ENCODE data around the gene ASRGL1. TPM values are rescaled to one million over a fixed set of nuclear protein-coding genes. Genes with fewer than 3 reads are reported as not detected.

Gene ASRGL1
- total RNA-seq, 6 experiments from 2014 or later: 0.36 to 0.55 (median 0.49) TPM

GRCh38 chr11:62344210-62344609 is 7.0 kb downstream of the ASRGL1 start:
- H3K4me3 Mint-ChIP-seq: no peak overlapping the region
- no peak overlapping the region for H3K27ac Mint-ChIP-seq
- H3K36me3 Mint-ChIP-seq (ENCODE audit: low read depth): no peaks in the 10 kb centered on the region
- peaks cover 21% of the 10 kb centered on the region for H3K27me3 Mint-ChIP-seq (ENCODE audit: insufficient read depth)
- DNase-seq: no peak
- no peak for TF ChIP-seq CTCF (IDR thresholded peaks at IDR 0.05)
- no peaks in the 10 kb centered on the region for H3K4me1 Mint-ChIP-seq (ENCODE audit: low read depth)
- H3K9me3 Mint-ChIP-seq: no peaks in the 10 kb centered on the region; the same call in 1 of the 2 replicates

- Mint-ChIP-seq H3K36me3 (ENCODE audit: low read depth) (no peaks in the 10 kb centered on the region), H3K4me1 (ENCODE audit: low read depth) (no peaks in the 10 kb centered on the region), H3K9me3 (no peaks in the 10 kb centered on the region; the same call in 1 of the 2 replicates), H3K27ac (no peak overlapping the region), H3K27me3 (ENCODE audit: insufficient read depth) (peaks cover 14% of the 10 kb centered on the region), H3K4me3 (no peak overlapping the region)
- DNase-seq: no peak
- no peak for TF ChIP-seq CTCF (IDR thresholded peaks at IDR 0.05)
These were observed 8.6 kb downstream of the ASRGL1 start for GRCh38 chr11:62345861-62346260.

GRCh38 chr11:62352355-62353336 is 15.4 kb downstream of the ASRGL1 start:
- no peak for DNase-seq
- Mint-ChIP-seq H3K36me3 (ENCODE audit: low read depth) (no peaks in the 10 kb centered on the region), H3K4me1 (ENCODE audit: low read depth) (no peaks in the 10 kb centered on the region), H3K27ac (no peak overlapping the region), H3K9me3 (no peaks in the 10 kb centered on the region), H3K27me3 (ENCODE audit: insufficient read depth) (peaks cover 5% of the 10 kb centered on the region), H3K4me3 (no peak overlapping the region)
- no peak for TF ChIP-seq CTCF (IDR thresholded peaks at IDR 0.05)

- no peak for TF ChIP-seq CTCF (IDR thresholded peaks at IDR 0.05)
- H3K27me3 Mint-ChIP-seq (ENCODE audit: insufficient read depth): peaks cover 11% of the 10 kb centered on the region
- no peaks in the 10 kb centered on the region for H3K9me3 Mint-ChIP-seq
- no peak overlapping the region for H3K27ac Mint-ChIP-seq
- no peaks in the 10 kb centered on the region for H3K4me1 Mint-ChIP-seq (ENCODE audit: low read depth)
- H3K36me3 Mint-ChIP-seq (ENCODE audit: low read depth): no peaks in the 10 kb centered on the region
- no peak for DNase-seq
- H3K4me3 Mint-ChIP-seq: no peak overlapping the region
These were observed 16.6 kb downstream of the ASRGL1 start for GRCh38 chr11:62353841-62354240.

- Mint-ChIP-seq H3K4me1 (ENCODE audit: low read depth) (no peaks in the 10 kb centered on the region), H3K9me3 (no peaks in the 10 kb centered on the region), H3K27me3 (ENCODE audit: insufficient read depth) (peaks cover 13% of the 10 kb centered on the region), H3K27ac (no peak overlapping the region), H3K36me3 (ENCODE audit: low read depth) (no peaks in the 10 kb centered on the region), H3K4me3 (no peak overlapping the region)
- DNase-seq: no peak
- TF ChIP-seq CTCF (IDR thresholded peaks at IDR 0.05): no peak
These were observed 21.0 kb downstream of the ASRGL1 start for GRCh38 chr11:62358273-62358672.
